Mammary epithelial cell (primary cell): ENCODE data around the gene LDLRAD4.

Source experiments
- EZH2 ChIP-seq: IDR thresholded peaks from 2 replicates; pipeline ENCODE4 v1.6.1; 2012; ENCODE audit warnings: low read length, inconsistent platforms, borderline replicate concordance
- TF ChIP-seq, protein P1 (sequence below), 2 donors: IDR thresholded peaks in 1 of 2; conservative IDR thresholded peaks in 1 of 2; 2 replicates each; pipeline ENCODE4 v1.5.1; 2011 to 2012; ENCODE audit warnings: inconsistent platforms in 2 of 2, low read length in 2 of 2, mild to moderate bottlenecking in 2 of 2, control low read depth in 1 of 2, low read depth in 1 of 2; ENCODE audit not compliant: insufficient read depth in 1 of 2; ENCODE audit errors: extremely low read depth in 1 of 2

DNA sequence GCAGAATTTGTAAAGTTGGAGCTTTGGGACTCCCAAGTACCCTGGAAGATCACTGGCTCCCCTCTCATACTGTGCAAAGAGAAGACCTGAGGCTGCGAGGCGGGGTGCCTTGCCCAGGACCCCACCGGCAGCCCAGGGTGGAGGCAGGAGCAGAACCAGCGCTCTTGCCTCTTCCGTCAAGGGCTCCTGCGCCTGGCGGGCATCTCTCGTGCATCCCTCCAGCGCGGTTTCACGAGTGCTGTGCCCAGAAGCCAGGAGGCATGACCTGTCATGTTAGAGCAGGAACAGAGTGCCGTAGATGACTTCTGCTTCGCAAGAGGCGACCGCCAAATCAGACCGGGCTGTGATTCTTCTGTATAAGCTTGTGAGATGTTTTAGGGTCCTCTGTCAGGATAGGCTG lies 77.3 kb downstream of the LDLRAD4 start:
- TF ChIP-seq, protein P1, sequence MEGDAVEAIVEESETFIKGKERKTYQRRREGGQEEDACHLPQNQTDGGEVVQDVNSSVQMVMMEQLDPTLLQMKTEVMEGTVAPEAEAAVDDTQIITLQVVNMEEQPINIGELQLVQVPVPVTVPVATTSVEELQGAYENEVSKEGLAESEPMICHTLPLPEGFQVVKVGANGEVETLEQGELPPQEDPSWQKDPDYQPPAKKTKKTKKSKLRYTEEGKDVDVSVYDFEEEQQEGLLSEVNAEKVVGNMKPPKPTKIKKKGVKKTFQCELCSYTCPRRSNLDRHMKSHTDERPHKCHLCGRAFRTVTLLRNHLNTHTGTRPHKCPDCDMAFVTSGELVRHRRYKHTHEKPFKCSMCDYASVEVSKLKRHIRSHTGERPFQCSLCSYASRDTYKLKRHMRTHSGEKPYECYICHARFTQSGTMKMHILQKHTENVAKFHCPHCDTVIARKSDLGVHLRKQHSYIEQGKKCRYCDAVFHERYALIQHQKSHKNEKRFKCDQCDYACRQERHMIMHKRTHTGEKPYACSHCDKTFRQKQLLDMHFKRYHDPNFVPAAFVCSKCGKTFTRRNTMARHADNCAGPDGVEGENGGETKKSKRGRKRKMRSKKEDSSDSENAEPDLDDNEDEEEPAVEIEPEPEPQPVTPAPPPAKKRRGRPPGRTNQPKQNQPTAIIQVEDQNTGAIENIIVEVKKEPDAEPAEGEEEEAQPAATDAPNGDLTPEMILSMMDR (conservative IDR thresholded peaks at IDR 0.05 in 1 of 2, IDR thresholded peaks at IDR 0.05 in 1 of 2; ENCODE audit: extremely low read depth in 1 of 2, insufficient read depth in 1 of 2, low read depth in 1 of 2, low read length in 2 of 2): no peak
- no peak for TF ChIP-seq EZH2
